Measurements from ENCODE around the gene ACSL1.
"Not testable (repeated sequence)": the region's sequence is repeated elsewhere in the genome, so short reads cannot be mapped to it uniquely, and the experiment has no call there.

Gene ACSL1

GRCh38 chr4:184844742-184845141 is 19.0 kb upstream of the ACSL1 start:
- Histone ChIP-seq H3K23ac (ENCODE audit: low read length in 2 of 2) (no peak overlapping the region), H4K8ac (ENCODE audit: low read length) (no peak overlapping the region), H3K27ac (ENCODE audit: low read length, poor library complexity, severe bottlenecking) (no peak overlapping the region), H4K91ac (ENCODE audit: low read length) (no peak overlapping the region), H3K4me2 (ENCODE audit: low read length, poor library complexity, severe bottlenecking) (no peak overlapping the region), H3K27me3 (ENCODE audit: control insufficient read depth in 1 of 2, insufficient read depth in 1 of 2, low read length in 2 of 2) (no peaks in the 10 kb centered on the region), H3K36me3 (ENCODE audit: control insufficient read depth in 1 of 2, insufficient read depth in 2 of 2, low read depth in 1 of 2, low read length in 2 of 2) (no peaks in the 10 kb centered on the region), H2AFZ (ENCODE audit: low read depth, low read length) (no peak overlapping the region), H3K4ac (ENCODE audit: low read depth in 1 of 2, low read length in 2 of 2) (no peak overlapping the region), H3K9ac (ENCODE audit: low read length) (no peak overlapping the region), H2BK15ac (ENCODE audit: low read depth, poor library complexity, severe bottlenecking) (no peak overlapping the region), H3K9me3 (ENCODE audit: control insufficient read depth, low read length) (no peaks in the 10 kb centered on the region), H3K4me3 (ENCODE audit: insufficient read depth in 1 of 2, low read depth in 1 of 2, low read length in 2 of 2) (no peak overlapping the region), H2BK5ac (ENCODE audit: low read depth, low read length, poor library complexity, severe bottlenecking) (no peak overlapping the region), H2BK120ac (ENCODE audit: low read depth, low read length) (no peak overlapping the region), H3K79me1 (replicated peaks; ENCODE audit: low read length, poor library complexity, severe bottlenecking) (no peaks in the 10 kb centered on the region), H3K4me1 (ENCODE audit: control insufficient read depth, insufficient read depth, low read depth, low read length) (peaks cover 4% of the 10 kb centered on the region), H3K14ac (ENCODE audit: low read length in 2 of 2) (no peak overlapping the region), H3K18ac (ENCODE audit: low read depth in 1 of 2, low read length in 2 of 2) (no peak overlapping the region), H2BK12ac (ENCODE audit: low read length in 2 of 2) (no peak overlapping the region), H2AK5ac (ENCODE audit: low read length, severe bottlenecking) (no peak overlapping the region)
- no peak for DNase-seq
- no CpG with 5 or more reads among the region's 1 CpG for WGBS

GRCh38 chr4:184843984-184844554 is 18.3 kb upstream of the ACSL1 start:
- Histone ChIP-seq H3K79me1 (replicated peaks; ENCODE audit: low read length, poor library complexity, severe bottlenecking) (no peaks in the 10 kb centered on the region), H2AK5ac (ENCODE audit: low read length, severe bottlenecking) (no peak overlapping the region), H4K8ac (ENCODE audit: low read length) (no peak overlapping the region), H3K18ac (ENCODE audit: low read depth in 1 of 2, low read length in 2 of 2) (no peak overlapping the region), H2BK12ac (ENCODE audit: low read length in 2 of 2) (no peak overlapping the region), H3K4me2 (ENCODE audit: low read length, poor library complexity, severe bottlenecking) (no peak overlapping the region), H4K91ac (ENCODE audit: low read length) (no peak overlapping the region), H3K36me3 (ENCODE audit: control insufficient read depth in 1 of 2, insufficient read depth in 2 of 2, low read depth in 1 of 2, low read length in 2 of 2) (no peaks in the 10 kb centered on the region), H3K9ac (ENCODE audit: low read length) (no peak overlapping the region), H3K4me1 (ENCODE audit: control insufficient read depth, insufficient read depth, low read depth, low read length) (peaks cover 4% of the 10 kb centered on the region), H2BK15ac (ENCODE audit: low read depth, poor library complexity, severe bottlenecking) (no peak overlapping the region), H2BK5ac (ENCODE audit: low read depth, low read length, poor library complexity, severe bottlenecking) (no peak overlapping the region), H2AFZ (ENCODE audit: low read depth, low read length) (no peak overlapping the region), H3K27me3 (ENCODE audit: control insufficient read depth in 1 of 2, insufficient read depth in 1 of 2, low read length in 2 of 2) (no peaks in the 10 kb centered on the region), H3K23ac (ENCODE audit: low read length in 2 of 2) (no peak overlapping the region), H3K4ac (ENCODE audit: low read depth in 1 of 2, low read length in 2 of 2) (no peak overlapping the region), H3K27ac (ENCODE audit: low read length, poor library complexity, severe bottlenecking) (no peak overlapping the region), H3K14ac (ENCODE audit: low read length in 2 of 2) (no peak overlapping the region), H2BK120ac (ENCODE audit: low read depth, low read length) (no peak overlapping the region), H3K9me3 (ENCODE audit: control insufficient read depth, low read length) (no peaks in the 10 kb centered on the region), H3K4me3 (ENCODE audit: insufficient read depth in 1 of 2, low read depth in 1 of 2, low read length in 2 of 2) (no peak overlapping the region)
- DNase-seq, result no peak
- WGBS, result 83% methylated on average over 15 of the region's 16 CpGs

GRCh38 chr4:184839075-184839399 is 13.3 kb upstream of the ACSL1 start:
- not testable (repeated sequence) for H3K36me3 ChIP-seq (ENCODE audit: control insufficient read depth in 1 of 2, insufficient read depth in 2 of 2, low read depth in 1 of 2, low read length in 2 of 2); H2BK120ac ChIP-seq (ENCODE audit: low read depth, low read length); H4K91ac ChIP-seq (ENCODE audit: low read length); H3K9ac ChIP-seq (ENCODE audit: low read length); H3K18ac ChIP-seq (ENCODE audit: low read depth in 1 of 2, low read length in 2 of 2); H2BK5ac ChIP-seq (ENCODE audit: low read depth, low read length, poor library complexity, severe bottlenecking); H3K14ac ChIP-seq (ENCODE audit: low read length in 2 of 2); H3K27ac ChIP-seq (ENCODE audit: low read length, poor library complexity, severe bottlenecking); H3K4ac ChIP-seq (ENCODE audit: low read depth in 1 of 2, low read length in 2 of 2); H2AFZ ChIP-seq (ENCODE audit: low read depth, low read length); H3K4me3 ChIP-seq (ENCODE audit: insufficient read depth in 1 of 2, low read depth in 1 of 2, low read length in 2 of 2); H3K4me2 ChIP-seq (ENCODE audit: low read length, poor library complexity, severe bottlenecking); H2AK5ac ChIP-seq (ENCODE audit: low read length, severe bottlenecking); H2BK12ac ChIP-seq (ENCODE audit: low read length in 2 of 2); H2BK15ac ChIP-seq (ENCODE audit: low read depth, poor library complexity, severe bottlenecking); H4K8ac ChIP-seq (ENCODE audit: low read length); H3K23ac ChIP-seq (ENCODE audit: low read length in 2 of 2); DNase-seq; H3K27me3 ChIP-seq (ENCODE audit: control insufficient read depth in 1 of 2, insufficient read depth in 1 of 2, low read length in 2 of 2); H3K4me1 ChIP-seq (ENCODE audit: control insufficient read depth, insufficient read depth, low read depth, low read length); H3K79me1 ChIP-seq (replicated peaks; ENCODE audit: low read length, poor library complexity, severe bottlenecking); H3K9me3 ChIP-seq (ENCODE audit: control insufficient read depth, low read length)
- whole genome bisulfite sequencing, result 80% methylated on average over 6 of the region's 6 CpGs

GRCh38 chr4:184838249-184839074 is 12.7 kb upstream of the ACSL1 start:
- Histone ChIP-seq H3K4me1 (ENCODE audit: control insufficient read depth, insufficient read depth, low read depth, low read length) (no peaks in the 10 kb centered on the region), H4K8ac (ENCODE audit: low read length) (no peak overlapping the region), H3K18ac (ENCODE audit: low read depth in 1 of 2, low read length in 2 of 2) (no peak overlapping the region), H3K27ac (ENCODE audit: low read length, poor library complexity, severe bottlenecking) (no peak overlapping the region), H3K36me3 (ENCODE audit: control insufficient read depth in 1 of 2, insufficient read depth in 2 of 2, low read depth in 1 of 2, low read length in 2 of 2) (no peaks in the 10 kb centered on the region), H2BK15ac (ENCODE audit: low read depth, poor library complexity, severe bottlenecking) (no peak overlapping the region), H3K27me3 (ENCODE audit: control insufficient read depth in 1 of 2, insufficient read depth in 1 of 2, low read length in 2 of 2) (no peaks in the 10 kb centered on the region), H2BK12ac (ENCODE audit: low read length in 2 of 2) (no peak overlapping the region), H3K23ac (ENCODE audit: low read length in 2 of 2) (no peak overlapping the region), H2AK5ac (ENCODE audit: low read length, severe bottlenecking) (no peak overlapping the region), H3K4me3 (ENCODE audit: insufficient read depth in 1 of 2, low read depth in 1 of 2, low read length in 2 of 2) (no peak overlapping the region), H3K9ac (ENCODE audit: low read length) (no peak overlapping the region), H3K9me3 (ENCODE audit: control insufficient read depth, low read length) (no peaks in the 10 kb centered on the region), H3K14ac (ENCODE audit: low read length in 2 of 2) (no peak overlapping the region), H3K79me1 (replicated peaks; ENCODE audit: low read length, poor library complexity, severe bottlenecking) (no peaks in the 10 kb centered on the region), H2BK120ac (ENCODE audit: low read depth, low read length) (no peak overlapping the region), H2BK5ac (ENCODE audit: low read depth, low read length, poor library complexity, severe bottlenecking) (no peak overlapping the region), H3K4ac (ENCODE audit: low read depth in 1 of 2, low read length in 2 of 2) (no peak overlapping the region), H3K4me2 (ENCODE audit: low read length, poor library complexity, severe bottlenecking) (no peak overlapping the region), H4K91ac (ENCODE audit: low read length) (no peak overlapping the region), H2AFZ (ENCODE audit: low read depth, low read length) (no peak overlapping the region)
- DNase-seq, result no peak
- 72% methylated on average over 10 of the region's 11 CpGs for whole genome bisulfite sequencing

Measured in mesenchymal stem cell (in vitro differentiated cells and primary cell).